Fibroblast of skin of right quadriceps (primary cell): ENCODE data around the gene ULK1.

Source experiments
- DNase-seq: peaks from one replicate; pipeline ENCODE4 v3.0.0-alpha.2; 2013

ULK1 gene

GRCh38 chr12:131921866-131922769, 27.7 kb downstream of the ULK1 start:
- no peak for DNase-seq

- DNase-seq: no peak
Observed at GRCh38 chr12:131922772-131923171, 28.4 kb downstream of the ULK1 start.

- DNase-seq: no peak
Observed at GRCh38 chr12:131923260-131923659, 28.8 kb downstream of the ULK1 start.

GRCh38 chr12:131927110-131928079, 33.0 kb downstream of the ULK1 start:
- DNase-seq: no peak

GRCh38 chr12:131928080-131928710, 33.8 kb downstream of the ULK1 start:
- DNase-seq: no peak

GRCh38 chr12:131928711-131929580, 34.5 kb downstream of the ULK1 start, which contains the start of gene PUS1:
Gene PUS1, plus strand, starts transcription at chr12:131929276. Its CDS starts 447 bp downstream, at chr12:131929723.
- peak; percentile 95 for DNase-seq

- no peak for DNase-seq
Observed at GRCh38 chr12:131929581-131930456, 35.4 kb downstream of the ULK1 start.

- no peak for DNase-seq
Observed at GRCh38 chr12:131930510-131930909, 36.1 kb downstream of the ULK1 start.

GRCh38 chr12:131933387-131933786, 39.0 kb downstream of the ULK1 start:
- DNase-seq: no peak

- no peak for DNase-seq
Observed at GRCh38 chr12:131934535-131934934, 40.1 kb downstream of the ULK1 start.

- no peak for DNase-seq
Observed at GRCh38 chr12:131938082-131938481, 43.7 kb downstream of the ULK1 start.

- no peak for DNase-seq
Observed at GRCh38 chr12:131939007-131939406, 44.6 kb downstream of the ULK1 start.

- no peak for DNase-seq
Observed at GRCh38 chr12:131940141-131940547, 45.7 kb downstream of the ULK1 start.

- DNase-seq: no peak
Observed at GRCh38 chr12:131941116-131941986, 46.9 kb downstream of the ULK1 start.

- no peak for DNase-seq
Observed at GRCh38 chr12:131941987-131942341, 47.5 kb downstream of the ULK1 start.

GRCh38 chr12:131942671-131943070, 48.2 kb downstream of the ULK1 start:
- no peak for DNase-seq

- no peak for DNase-seq
Observed at GRCh38 chr12:131943389-131943788, 49.0 kb downstream of the ULK1 start.

GRCh38 chr12:131943876-131944275, 49.5 kb downstream of the ULK1 start:
- DNase-seq: no peak

GRCh38 chr12:131944601-131945251, 50.3 kb downstream of the ULK1 start:
- DNase-seq: no peak
